Trophoblast cell (in vitro differentiated cells and primary cell): ENCODE data around the gene E2F3.

Source experiments
- DNase-seq, 2 donors: peaks; one replicate each; pipeline ENCODE4 v3.0.0-alpha.2; 2016
- H2AFZ ChIP-seq: 2 replicates; pipeline ENCODE4 v1.6.1; 2013; ENCODE audit warnings: low read length, moderate library complexity, mild to moderate bottlenecking; ENCODE audit not compliant: insufficient read depth, poor library complexity
- H2AK5ac ChIP-seq: 2 replicates; pipeline ENCODE4 v1.6.1; 2013; ENCODE audit warnings: mild to moderate bottlenecking, low read length
- H2BK120ac ChIP-seq: 2 replicates; pipeline ENCODE4 v1.6.1; 2013; ENCODE audit warnings: low read length, mild to moderate bottlenecking, moderate library complexity; ENCODE audit not compliant: insufficient read depth, poor library complexity
- H2BK12ac ChIP-seq: 2 replicates; pipeline ENCODE4 v1.6.1; 2013; ENCODE audit warnings: mild to moderate bottlenecking, low read length, moderate library complexity
- H2BK5ac ChIP-seq: 2 replicates; pipeline ENCODE4 v1.6.1; 2013; ENCODE audit warnings: low read length, low read depth, moderate library complexity, mild to moderate bottlenecking; ENCODE audit not compliant: poor library complexity
- H3K14ac ChIP-seq: 2 replicates; pipeline ENCODE4 v1.6.1; 2013; ENCODE audit warnings: mild to moderate bottlenecking, low read length
- H3K18ac ChIP-seq: 2 replicates; pipeline ENCODE4 v1.6.1; 2013; ENCODE audit warnings: mild to moderate bottlenecking, low read length
- H3K23ac ChIP-seq: 2 replicates; pipeline ENCODE4 v1.6.1; 2013; ENCODE audit warnings: low read length
- H3K27ac ChIP-seq: 2 replicates; pipeline ENCODE4 v1.5.1; 2013; ENCODE audit warnings: low read depth, mild to moderate bottlenecking, inconsistent platforms, low read length, moderate library complexity
- H3K27me3 ChIP-seq: 2 replicates; pipeline ENCODE4 v1.6.1; 2013; ENCODE audit warnings: inconsistent platforms, mild to moderate bottlenecking, low read length, moderate library complexity; ENCODE audit not compliant: insufficient read depth
- H3K36me3 ChIP-seq, 2 experiments: 1 replicate in 1 of 2; 2 replicates in 1 of 2; pipeline ENCODE4 v1.6.1; 2013; ENCODE audit warnings: low read length in 2 of 2, mild to moderate bottlenecking in 2 of 2, moderate library complexity in 1 of 2; ENCODE audit not compliant: insufficient read depth in 2 of 2, control insufficient read depth in 1 of 2
- H3K4ac ChIP-seq: 2 replicates; pipeline ENCODE4 v1.6.1; 2013; ENCODE audit warnings: low read depth, mild to moderate bottlenecking, low read length, moderate library complexity
- H3K4me1 ChIP-seq, 2 experiments: 1 replicate in 1 of 2; 2 replicates in 1 of 2; pipeline ENCODE4 v1.6.1; 2013; ENCODE audit warnings: low read length in 2 of 2, mild to moderate bottlenecking in 2 of 2, moderate library complexity in 1 of 2; ENCODE audit not compliant: insufficient read depth in 2 of 2, control insufficient read depth in 1 of 2
- H3K4me2 ChIP-seq: 2 replicates; pipeline ENCODE4 v1.6.1; 2013; ENCODE audit warnings: inconsistent platforms, mild to moderate bottlenecking, low read length, moderate library complexity
- H3K4me3 ChIP-seq: 2 replicates; pipeline ENCODE4 v1.5.1; 2013; ENCODE audit warnings: mild to moderate bottlenecking, low read depth, low read length, inconsistent platforms
- H3K79me1 ChIP-seq: one replicate; pipeline ENCODE4 v1.6.1; 2013; ENCODE audit warnings: low read length
- H3K79me2 ChIP-seq: 2 replicates; pipeline ENCODE4 v1.6.1; 2013; ENCODE audit warnings: low read length, mild to moderate bottlenecking; ENCODE audit not compliant: control insufficient read depth, insufficient read depth, poor library complexity
- H3K9ac ChIP-seq: 2 replicates; pipeline ENCODE4 v1.6.1; 2013; ENCODE audit warnings: mild to moderate bottlenecking, low read length
- H3K9me3 ChIP-seq: 2 replicates; pipeline ENCODE4 v1.6.1; 2013; ENCODE audit warnings: low read depth, mild to moderate bottlenecking, control low read depth, inconsistent platforms, low read length; ENCODE audit not compliant: insufficient read depth
- H4K12ac ChIP-seq: 2 replicates; pipeline ENCODE4 v1.6.1; 2013; ENCODE audit warnings: low read depth, mild to moderate bottlenecking, low read length, moderate library complexity
- H4K8ac ChIP-seq: 2 replicates; pipeline ENCODE4 v1.6.1; 2013; ENCODE audit warnings: low read depth, mild to moderate bottlenecking, low read length, moderate library complexity
- H4K91ac ChIP-seq: one replicate; pipeline ENCODE4 v1.6.1; 2013; ENCODE audit warnings: low read depth, mild to moderate bottlenecking, low read length, moderate library complexity
- WGBS: extraction: QIAGEN DNeasy Blood & Tissue Kit; methylation state at CpG from one replicate; pipeline ENCODE4 v1.1.7; 2013; ENCODE audit warnings: missing lambda C conversion rate; ENCODE audit not compliant: insufficient read length, insufficient coverage; ENCODE audit errors: extremely low coverage; 5-methylcytosine and 5-hydroxymethylcytosine counted together

E2F3 gene

GRCh38 chr6:20539387-20539786 lies 137.7 kb downstream of the E2F3 start:
- H3K36me3 ChIP-seq = peaks cover 0 to 3% of the 10 kb centered on the region in 2 experiments
- no peak overlapping the region for H3K9ac ChIP-seq
- H3K27ac ChIP-seq = no peak overlapping the region
- H3K14ac ChIP-seq = no peak overlapping the region
- no peak overlapping the region for H4K8ac ChIP-seq
- H2AFZ ChIP-seq = no peak overlapping the region
- no peak for DNase-seq
- H3K4ac ChIP-seq = no peak overlapping the region
- peaks cover 2% of the 10 kb centered on the region in 2 experiments for H3K4me1 ChIP-seq
- H2BK5ac ChIP-seq = no peak overlapping the region
- WGBS = no CpG with 5 or more reads among the region's 2 CpGs
- no peak overlapping the region for H2BK12ac ChIP-seq
- H3K4me2 ChIP-seq = no peak overlapping the region
- no peak overlapping the region for H2BK120ac ChIP-seq
- no peaks in the 10 kb centered on the region for H3K27me3 ChIP-seq
- no peaks in the 10 kb centered on the region for H3K79me2 ChIP-seq
- peaks cover 3% of the 10 kb centered on the region for H3K79me1 ChIP-seq
- H4K12ac ChIP-seq = no peak overlapping the region
- H3K4me3 ChIP-seq = no peak overlapping the region
- no peaks in the 10 kb centered on the region for H3K9me3 ChIP-seq
- no peak overlapping the region for H4K91ac ChIP-seq
- H3K23ac ChIP-seq = no peak overlapping the region
- no peak overlapping the region for H3K18ac ChIP-seq
- no peak overlapping the region for H2AK5ac ChIP-seq

- Histone ChIP-seq H4K91ac (no peak overlapping the region), H3K4ac (no peak overlapping the region), H3K9ac (no peak overlapping the region), H2BK12ac (no peak overlapping the region), H3K23ac (no peak overlapping the region), H3K79me1 (no peaks in the 10 kb centered on the region), H3K18ac (no peak overlapping the region), H2BK5ac (no peak overlapping the region), H4K12ac (no peak overlapping the region), H3K14ac (no peak overlapping the region), H3K36me3 (peaks cover 3 to 7% of the 10 kb centered on the region in 2 experiments), H2AFZ (no peak overlapping the region), H3K4me1 (no peaks in the 10 kb centered on the region), H3K4me3 (no peak overlapping the region), H2BK120ac (no peak overlapping the region), H3K27me3 (no peaks in the 10 kb centered on the region), H3K79me2 (no peaks in the 10 kb centered on the region), H3K4me2 (no peak overlapping the region), H3K27ac (no peak overlapping the region), H2AK5ac (no peak overlapping the region), H4K8ac (no peak overlapping the region), H3K9me3 (no peaks in the 10 kb centered on the region)
- DNase-seq = peak in 1 of 2 donors; percentile 31
- no CpG with 5 or more reads among the region's 5 CpGs for WGBS
Observed at GRCh38 chr6:20540683-20541082, 139.0 kb downstream of the E2F3 start.

DNA sequence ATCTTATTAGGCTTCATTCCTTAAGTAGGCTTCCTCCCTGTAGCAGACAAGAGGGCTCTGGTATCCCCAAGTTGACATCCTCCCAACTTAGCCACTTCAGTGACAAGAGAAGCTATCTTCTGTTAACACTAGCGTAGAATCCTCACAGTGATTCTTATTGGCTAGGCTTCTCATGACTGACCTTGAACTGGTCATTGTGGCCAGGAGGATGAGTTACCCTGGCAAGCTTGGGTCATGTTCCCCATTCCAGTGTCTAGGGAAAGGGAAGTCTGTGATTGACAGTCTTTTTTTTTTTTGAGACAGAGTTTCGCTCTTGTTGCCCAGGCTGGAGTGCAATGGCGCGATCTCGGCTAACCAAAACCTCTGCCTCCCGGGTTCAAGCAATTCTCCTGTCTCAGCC lies 139.7 kb downstream of the E2F3 start:
- H2BK120ac ChIP-seq = no peak overlapping the region
- H4K91ac ChIP-seq = no peak overlapping the region
- H3K4me2 ChIP-seq = no peak overlapping the region
- no peak for DNase-seq
- no peak overlapping the region for H4K12ac ChIP-seq
- H4K8ac ChIP-seq = no peak overlapping the region
- no peak overlapping the region for H2AFZ ChIP-seq
- H3K79me2 ChIP-seq = no peaks in the 10 kb centered on the region
- H3K4me1 ChIP-seq = no peaks in the 10 kb centered on the region
- WGBS = no CpG with 5 or more reads among the region's 6 CpGs
- H3K36me3 ChIP-seq = peaks cover 3 to 7% of the 10 kb centered on the region in 2 experiments
- no peak overlapping the region for H3K9ac ChIP-seq
- no peak overlapping the region for H3K23ac ChIP-seq
- H3K14ac ChIP-seq = no peak overlapping the region
- H3K18ac ChIP-seq = no peak overlapping the region
- no peaks in the 10 kb centered on the region for H3K9me3 ChIP-seq
- H3K4ac ChIP-seq = no peak overlapping the region
- no peak overlapping the region for H2AK5ac ChIP-seq
- no peak overlapping the region for H3K27ac ChIP-seq
- H3K27me3 ChIP-seq = no peaks in the 10 kb centered on the region
- no peak overlapping the region for H2BK12ac ChIP-seq
- no peaks in the 10 kb centered on the region for H3K79me1 ChIP-seq
- H2BK5ac ChIP-seq = no peak overlapping the region
- no peak overlapping the region for H3K4me3 ChIP-seq

GRCh38 chr6:20542927-20543602 lies 141.4 kb downstream of the E2F3 start:
- Histone ChIP-seq H2BK5ac (no peak overlapping the region), H3K27me3 (no peaks in the 10 kb centered on the region), H3K36me3 (peaks cover 3 to 10% of the 10 kb centered on the region in 2 experiments), H3K18ac (no peak overlapping the region), H3K14ac (no peak overlapping the region), H3K4me3 (no peak overlapping the region), H2AK5ac (no peak overlapping the region), H2BK12ac (no peak overlapping the region), H3K9ac (no peak overlapping the region), H3K4ac (no peak overlapping the region), H3K79me2 (no peaks in the 10 kb centered on the region), H3K4me2 (no peak overlapping the region), H3K9me3 (no peaks in the 10 kb centered on the region), H2AFZ (no peak overlapping the region), H2BK120ac (no peak overlapping the region), H3K4me1 (no peaks in the 10 kb centered on the region), H4K91ac (no peak overlapping the region), H3K27ac (no peak overlapping the region), H3K23ac (no peak overlapping the region), H4K12ac (no peak overlapping the region), H3K79me1 (no peaks in the 10 kb centered on the region), H4K8ac (no peak overlapping the region)
- WGBS = no CpG with 5 or more reads among the region's 2 CpGs
- DNase-seq = peak; percentile 15 to 56
